NCI-H345 treated with DMSO at 0.1 percent for 48 hours (cell line): ENCODE results near the gene POLG2.
"Not testable (repeated sequence)": the region's sequence is repeated elsewhere in the genome, so short reads cannot be mapped to it uniquely, and the experiment has no call there.

Experiments
- DNase-seq: peaks from one replicate; lab custom pipeline; 2025; ENCODE audit not compliant: unreplicated experiment; lab: John Stamatoyannopoulos, UW

The POLG2 gene

GRCh38 chr17:64491034-64491860, 5.6 kb downstream of the POLG2 start:
- no peak for DNase-seq

- no peak for DNase-seq
These were observed 8.6 kb downstream of the POLG2 start for GRCh38 chr17:64488301-64488700.

GRCh38 chr17:64484380-64484779, 12.5 kb downstream of the POLG2 start:
- no peak for DNase-seq

GRCh38 chr17:64480951-64481350, 15.9 kb downstream of the POLG2 start:
- no peak for DNase-seq

GRCh38 chr17:64477849-64478248, 19.0 kb downstream of the POLG2 start:
- no peak for DNase-seq

GRCh38 chr17:64472564-64472963, 24.3 kb downstream of the POLG2 start:
- no peak for DNase-seq

- no peak for DNase-seq
These were observed 25.4 kb downstream of the POLG2 start for GRCh38 chr17:64471440-64471839.

GRCh38 chr17:64470625-64471024, 26.2 kb downstream of the POLG2 start:
- DNase-seq: no peak

GRCh38 chr17:64466834-64467233, 30.0 kb downstream of the POLG2 start:
- not testable (repeated sequence) for DNase-seq

GRCh38 chr17:64466019-64466735, 30.7 kb downstream of the POLG2 start:
- DNase-seq: no peak

- DNase-seq: no peak
These were observed 35.1 kb downstream of the POLG2 start for GRCh38 chr17:64461788-64462187.

- no peak for DNase-seq
These were observed 35.9 kb downstream of the POLG2 start for GRCh38 chr17:64460955-64461354.

- DNase-seq: not testable (repeated sequence)
These were observed 37.0 kb downstream of the POLG2 start for GRCh38 chr17:64459818-64460217.

- no peak for DNase-seq
These were observed 37.5 kb downstream of the POLG2 start for GRCh38 chr17:64459284-64459747.

- no peak for DNase-seq
These were observed 38.1 kb downstream of the POLG2 start for GRCh38 chr17:64458756-64459155.

- DNase-seq: no peak
These were observed 39.7 kb downstream of the POLG2 start for GRCh38 chr17:64457156-64457555.

- no peak for DNase-seq
These were observed 40.6 kb downstream of the POLG2 start for GRCh38 chr17:64455993-64456885.

GRCh38 chr17:64449545-64449944, 47.3 kb downstream of the POLG2 start:
- DNase-seq: no peak

- no peak for DNase-seq
These were observed 48.0 kb downstream of the POLG2 start, which contains the start of gene MILR1 for GRCh38 chr17:64448665-64449512. Gene MILR1, plus strand, starts transcription at chr17:64449115. Its CDS starts 54 bp downstream, at chr17:64449169.

GRCh38 chr17:64447526-64447925, 49.3 kb downstream of the POLG2 start:
- no peak for DNase-seq
